Keratinocyte (primary cell): ENCODE measurements around the gene GFOD2. TPM values are rescaled to one million over a fixed set of nuclear protein-coding genes. Genes with fewer than 3 reads are reported as not detected.

Experiments
- DNase-seq: peaks from one replicate; pipeline ENCODE4 v3.0.0-alpha.2; 2011; ENCODE audit warnings: low read depth, missing footprints, low spot score
- FAIRE-seq: peaks from 2 replicates; lab custom pipeline; 2011; peaks lifted over from hg19 to GRCh38; lab: Jason Lieb, UNC
- H2AFZ ChIP-seq: 2 replicates; pipeline ENCODE4 v1.6.0; 2012; ENCODE audit warnings: low read length, control low read depth, inconsistent platforms; ENCODE audit not compliant: control insufficient read depth
- H3K27ac ChIP-seq: 2 replicates; pipeline ENCODE4 v1.5.1; 2011; ENCODE audit warnings: low read length; ENCODE audit not compliant: control insufficient read depth, insufficient read depth
- H3K27me3 ChIP-seq: 3 replicates; pipeline ENCODE4 v1.6.0; 2011; ENCODE audit warnings: low read length; ENCODE audit not compliant: control insufficient read depth, insufficient read depth; ENCODE audit errors: extremely low read depth
- H3K36me3 ChIP-seq, 2 experiments: 2 replicates in 1 of 2; 3 replicates in 1 of 2; pipeline ENCODE4 v1.5.1; 2011; ENCODE audit warnings: low read length in 2 of 2, mild to moderate bottlenecking in 1 of 2; ENCODE audit not compliant: control insufficient read depth in 2 of 2, insufficient read depth in 2 of 2; ENCODE audit errors: extremely low read depth in 1 of 2
- H3K4me1 ChIP-seq: 3 replicates; pipeline ENCODE4 v1.5.1; 2011; ENCODE audit warnings: low read length; ENCODE audit not compliant: control insufficient read depth, insufficient read depth; ENCODE audit errors: extremely low read depth
- H3K4me2 ChIP-seq: 3 replicates; pipeline ENCODE4 v1.6.0; 2011; ENCODE audit warnings: low read depth, low read length; ENCODE audit not compliant: control insufficient read depth, insufficient read depth; ENCODE audit errors: extremely low read depth
- H3K4me3 ChIP-seq, 3 experiments: fragments of 200-600 bp in 1 of 3; sonication (generic) in 1 of 3; 2 replicates in 2 of 3; 3 replicates in 1 of 3; pipeline ENCODE4 v1.5.1; 2011 to 2016; ENCODE audit warnings: low read length in 3 of 3, mild to moderate bottlenecking in 3 of 3, control low read depth in 2 of 3, inconsistent platforms in 1 of 3, low read depth in 1 of 3, mixed read lengths in 1 of 3, mixed run types in 1 of 3, moderate library complexity in 1 of 3; ENCODE audit not compliant: control insufficient read depth in 2 of 3, insufficient read depth in 2 of 3; ENCODE audit errors: extremely low read depth in 1 of 3
- H3K79me2 ChIP-seq: 2 replicates; pipeline ENCODE4 v1.6.0; 2012; ENCODE audit warnings: low read length; ENCODE audit not compliant: control insufficient read depth, insufficient read depth
- H3K9ac ChIP-seq: 3 replicates; pipeline ENCODE4 v1.6.0; 2011; ENCODE audit warnings: low read length; ENCODE audit not compliant: control insufficient read depth, insufficient read depth; ENCODE audit errors: extremely low read depth
- H3K9me1 ChIP-seq: 3 replicates; pipeline ENCODE4 v1.6.0; 2011; ENCODE audit warnings: low read length; ENCODE audit not compliant: control insufficient read depth, insufficient read depth; ENCODE audit errors: extremely low read depth
- H3K9me3 ChIP-seq: 2 replicates; pipeline ENCODE4 v1.5.1; 2012; ENCODE audit warnings: low read depth, low read length; ENCODE audit not compliant: control insufficient read depth
- H4K20me1 ChIP-seq: 3 replicates; pipeline ENCODE4 v1.6.0; 2011; ENCODE audit warnings: low read length; ENCODE audit not compliant: control insufficient read depth, insufficient read depth; ENCODE audit errors: extremely low read depth
- EZH2 ChIP-seq: IDR thresholded peaks from one replicate; pipeline ENCODE4 v1.6.1; 2012; ENCODE audit warnings: inconsistent platforms, mild to moderate bottlenecking, low read length, moderate library complexity
- dilution Hi-C: fragments of 300-500 bp; cut with MboI; formaldehyde crosslinking; loops from one replicate; pipeline ENCODE4 v1.7.0; 2020; ENCODE audit warnings: low sequenced_read_pairs; ENCODE audit not compliant: extremely low pct_ligation_motif_present
- polyA plus RNA-seq, 5 experiments: library from polyadenylated mRNA; depleted of rRNA in 3 of 5; stranded (reverse) in 3 of 5; stranded (forward) in 1 of 5; unstranded in 1 of 5; fragments of >200 nt; gene quantifications; 1 replicate in 1 of 5; 2 replicates in 3 of 5; 3 replicates in 1 of 5; pipeline versions ENCODE4 v1.2.1 to v1.2.3, GENCODE V29; 2011 to 2012; ENCODE audit warnings: missing spikeins in 2 of 5, low read depth in 1 of 5, low replicate concordance in 1 of 5
- TF ChIP-seq, protein P1 (sequence below), 3 experiments: IDR thresholded peaks in 1 of 3; conservative IDR thresholded peaks in 1 of 3; optimal IDR thresholded peaks in 1 of 3; 2 replicates in 2 of 3; 3 replicates in 1 of 3; pipeline versions ENCODE3 to v1.5.1; 2011; ENCODE audit warnings: low read length in 3 of 3, mild to moderate bottlenecking in 3 of 3, moderate library complexity in 2 of 3, control low read depth in 1 of 3, inconsistent platforms in 1 of 3; ENCODE audit not compliant: insufficient read depth in 2 of 3; ENCODE audit errors: extremely low read depth in 1 of 3

Gene GFOD2
- polyA plus RNA-seq, 1 donor (not counting 4 experiments of a cell fraction or from before 2014, with no cell fraction given): 13.2 TPM

DNA sequence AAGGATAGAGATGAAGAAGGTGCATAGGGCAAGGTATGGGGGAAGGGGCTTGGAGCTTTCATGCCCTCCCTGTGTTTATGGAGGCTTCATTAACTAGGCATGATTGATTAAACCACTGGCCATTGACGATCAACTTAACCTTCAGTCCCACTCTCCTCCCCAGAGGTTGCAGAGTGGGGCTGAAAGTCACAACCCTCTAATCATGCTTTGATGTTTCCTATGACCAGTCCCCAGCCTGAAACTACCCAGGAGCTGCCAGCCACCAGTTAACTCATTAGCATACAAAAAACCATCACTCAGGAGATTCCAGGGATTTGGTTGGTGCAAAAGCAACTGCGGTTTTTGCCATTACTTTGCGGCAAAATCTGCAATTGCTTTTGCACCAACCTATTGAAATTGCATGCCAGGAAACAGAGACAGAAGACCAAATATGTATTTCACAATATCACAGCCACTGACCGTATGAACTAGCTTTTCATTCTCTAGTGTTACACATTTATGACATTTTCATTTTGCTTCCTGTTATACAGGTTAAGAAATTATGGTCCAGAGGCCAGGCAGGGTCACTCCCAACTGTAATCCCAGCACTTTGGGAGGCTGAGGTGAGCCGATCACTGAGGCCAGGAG lies 5.4 kb downstream of the GFOD2 start:
- H3K36me3 ChIP-seq: peaks cover 0 to 3% of the 10 kb centered on the region in 2 experiments
- DNase-seq (no peak), FAIRE-seq (no peak)
- H2AFZ ChIP-seq: no peak overlapping the region
- peaks cover 11% of the 10 kb centered on the region for H3K4me1 ChIP-seq
- H3K9me3 ChIP-seq: no peaks in the 10 kb centered on the region
- H3K9ac ChIP-seq: no peak overlapping the region
- H3K27ac ChIP-seq: no peak overlapping the region
- no peak for TF ChIP-seq EZH2
- TF ChIP-seq, protein P1, sequence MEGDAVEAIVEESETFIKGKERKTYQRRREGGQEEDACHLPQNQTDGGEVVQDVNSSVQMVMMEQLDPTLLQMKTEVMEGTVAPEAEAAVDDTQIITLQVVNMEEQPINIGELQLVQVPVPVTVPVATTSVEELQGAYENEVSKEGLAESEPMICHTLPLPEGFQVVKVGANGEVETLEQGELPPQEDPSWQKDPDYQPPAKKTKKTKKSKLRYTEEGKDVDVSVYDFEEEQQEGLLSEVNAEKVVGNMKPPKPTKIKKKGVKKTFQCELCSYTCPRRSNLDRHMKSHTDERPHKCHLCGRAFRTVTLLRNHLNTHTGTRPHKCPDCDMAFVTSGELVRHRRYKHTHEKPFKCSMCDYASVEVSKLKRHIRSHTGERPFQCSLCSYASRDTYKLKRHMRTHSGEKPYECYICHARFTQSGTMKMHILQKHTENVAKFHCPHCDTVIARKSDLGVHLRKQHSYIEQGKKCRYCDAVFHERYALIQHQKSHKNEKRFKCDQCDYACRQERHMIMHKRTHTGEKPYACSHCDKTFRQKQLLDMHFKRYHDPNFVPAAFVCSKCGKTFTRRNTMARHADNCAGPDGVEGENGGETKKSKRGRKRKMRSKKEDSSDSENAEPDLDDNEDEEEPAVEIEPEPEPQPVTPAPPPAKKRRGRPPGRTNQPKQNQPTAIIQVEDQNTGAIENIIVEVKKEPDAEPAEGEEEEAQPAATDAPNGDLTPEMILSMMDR (optimal IDR thresholded peaks at IDR 0.05 in 1 of 3, IDR thresholded peaks at IDR 0.05 in 1 of 3, conservative IDR thresholded peaks at IDR 0.05 in 1 of 3; ENCODE audit: extremely low read depth in 1 of 3, insufficient read depth in 2 of 3, low read length in 3 of 3): no peak
- no peak overlapping the region for H3K4me2 ChIP-seq
- dilution Hi-C loops: no loop called here
- H3K4me3 ChIP-seq: no peak overlapping the region
- peaks cover 78% of the 10 kb centered on the region for H3K79me2 ChIP-seq
- H3K9me1 ChIP-seq: peaks cover under 1% of the 10 kb centered on the region
- H4K20me1 ChIP-seq: peaks cover 2% of the 10 kb centered on the region
- H3K27me3 ChIP-seq: no peaks in the 10 kb centered on the region

DNA sequence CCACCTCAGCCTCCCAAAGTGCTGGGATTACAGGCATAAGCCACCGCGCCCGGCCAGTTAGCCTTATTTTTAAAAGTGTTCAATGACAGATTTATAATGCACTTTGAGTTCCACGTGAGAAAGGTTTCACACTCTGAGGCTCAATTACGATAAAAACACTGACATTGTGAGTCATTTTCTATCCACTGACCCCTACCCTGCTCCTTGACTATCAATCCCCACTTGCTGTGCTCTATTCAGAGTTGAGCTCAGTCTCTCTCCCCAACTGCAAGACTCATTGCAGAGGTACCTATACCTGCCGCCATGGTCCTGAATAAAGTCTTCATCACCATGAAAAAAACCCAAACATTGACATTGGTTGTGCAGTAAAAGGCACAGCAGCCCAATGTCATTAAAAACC lies 8.5 kb downstream of the GFOD2 start:
- FAIRE-seq (no peak), DNase-seq (no peak)
- TF ChIP-seq, protein P1 (optimal IDR thresholded peaks at IDR 0.05 in 1 of 3, IDR thresholded peaks at IDR 0.05 in 1 of 3, conservative IDR thresholded peaks at IDR 0.05 in 1 of 3; ENCODE audit: extremely low read depth in 1 of 3, insufficient read depth in 2 of 3, low read length in 3 of 3): no peak
- no peak for TF ChIP-seq EZH2
- H3K4me2 ChIP-seq: no peak overlapping the region
- no peak overlapping the region for H2AFZ ChIP-seq
- no peak overlapping the region for H3K27ac ChIP-seq
- peaks cover 5% of the 10 kb centered on the region for H3K9me1 ChIP-seq
- no peaks in the 10 kb centered on the region for H3K27me3 ChIP-seq
- no peak overlapping the region for H3K9ac ChIP-seq
- no peak overlapping the region for H3K4me3 ChIP-seq
- no peaks in the 10 kb centered on the region for H3K9me3 ChIP-seq
- dilution Hi-C loops: no loop called here
- peaks cover 66% of the 10 kb centered on the region for H3K79me2 ChIP-seq
- H3K36me3 ChIP-seq: peaks cover 0 to 2% of the 10 kb centered on the region in 2 experiments
- peaks cover 9% of the 10 kb centered on the region for H3K4me1 ChIP-seq
- H4K20me1 ChIP-seq: peaks cover 3% of the 10 kb centered on the region
